ENCODE results near the gene RAB19. TPM values are rescaled to one million over a fixed set of nuclear protein-coding genes. Genes with fewer than 3 reads are reported as not detected.

The RAB19 gene
- total and polyA plus RNA-seq, 2 donors (not counting 1 experiment from before 2014, with no cell fraction given): 0.37 to 1.1 TPM

DNA sequence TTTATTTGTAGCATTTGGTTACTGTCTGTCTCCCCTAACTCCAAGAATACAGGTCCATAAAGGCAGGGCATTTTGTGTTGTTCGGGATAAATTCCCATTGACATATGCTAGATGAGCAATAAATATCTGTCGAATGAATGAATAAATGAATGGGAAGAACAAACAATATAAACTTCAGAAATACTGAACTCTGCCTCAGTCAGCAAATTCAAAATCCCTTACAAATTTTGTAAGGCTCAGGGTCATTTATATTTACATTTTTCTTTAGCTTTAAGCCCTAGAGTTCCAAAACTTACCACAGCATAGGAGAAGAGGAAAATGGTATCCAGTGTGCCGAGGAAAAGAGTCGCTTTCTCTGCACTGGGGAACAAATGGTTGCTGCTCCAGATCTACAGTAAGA lies 34.6 kb upstream of the RAB19 start:
- H3K27ac ChIP-seq (ENCODE audit: low read length in 2 of 2): no peak overlapping the region
- no peak overlapping the region for H2AFZ ChIP-seq (ENCODE audit: insufficient read depth, low read depth, low read length, poor library complexity, severe bottlenecking)
- POLR2A ChIA-PET: no interaction called here
- WGBS (ENCODE audit: insufficient coverage): 100% methylated on average over 2 of the region's 4 CpGs
- Mint-ChIP-seq H3K4me3 (no peak overlapping the region), H3K9me3 (ENCODE audit: insufficient read depth) (no peaks in the 10 kb centered on the region), H3K4me1 (no peaks in the 10 kb centered on the region), H3K27me3 (no peaks in the 10 kb centered on the region), H3K27ac (no peak overlapping the region)
- ATAC-seq (ENCODE audit: low read depth) (no peak), DNase-seq (no peak)
- no peaks in the 10 kb centered on the region for H3K4me1 ChIP-seq (ENCODE audit: control insufficient read depth in 2 of 2, insufficient read depth in 2 of 2, low read length in 2 of 2)
- H3K9me3 ChIP-seq (ENCODE audit: control extremely low read depth in 1 of 3, control insufficient read depth in 2 of 3, insufficient read depth in 1 of 3, low read length in 2 of 3): no peaks in the 10 kb centered on the region
- H4K20me1 ChIP-seq (ENCODE audit: control insufficient read depth, insufficient read depth, low read length, poor library complexity, severe bottlenecking): no peaks in the 10 kb centered on the region
- intact Hi-C loops (cut with micrococcal nuclease): no loop called here
- no peak overlapping the region for H3K9ac ChIP-seq (ENCODE audit: low read length)
- CTCF ChIA-PET: no interaction called here
- H3K79me2 ChIP-seq (ENCODE audit: control insufficient read depth, insufficient read depth, low read length): no peaks in the 10 kb centered on the region
- H3K4me2 ChIP-seq (replicated peaks; ENCODE audit: low read depth, low read length, poor library complexity, severe bottlenecking): no peak overlapping the region
- no peaks in the 10 kb centered on the region for H3K27me3 ChIP-seq (replicated peaks in 1 of 4; ENCODE audit: control extremely low read depth in 1 of 4, control insufficient read depth in 3 of 4, insufficient read depth in 4 of 4, low read length in 3 of 4)
- TF ChIP-seq, protein P1, sequence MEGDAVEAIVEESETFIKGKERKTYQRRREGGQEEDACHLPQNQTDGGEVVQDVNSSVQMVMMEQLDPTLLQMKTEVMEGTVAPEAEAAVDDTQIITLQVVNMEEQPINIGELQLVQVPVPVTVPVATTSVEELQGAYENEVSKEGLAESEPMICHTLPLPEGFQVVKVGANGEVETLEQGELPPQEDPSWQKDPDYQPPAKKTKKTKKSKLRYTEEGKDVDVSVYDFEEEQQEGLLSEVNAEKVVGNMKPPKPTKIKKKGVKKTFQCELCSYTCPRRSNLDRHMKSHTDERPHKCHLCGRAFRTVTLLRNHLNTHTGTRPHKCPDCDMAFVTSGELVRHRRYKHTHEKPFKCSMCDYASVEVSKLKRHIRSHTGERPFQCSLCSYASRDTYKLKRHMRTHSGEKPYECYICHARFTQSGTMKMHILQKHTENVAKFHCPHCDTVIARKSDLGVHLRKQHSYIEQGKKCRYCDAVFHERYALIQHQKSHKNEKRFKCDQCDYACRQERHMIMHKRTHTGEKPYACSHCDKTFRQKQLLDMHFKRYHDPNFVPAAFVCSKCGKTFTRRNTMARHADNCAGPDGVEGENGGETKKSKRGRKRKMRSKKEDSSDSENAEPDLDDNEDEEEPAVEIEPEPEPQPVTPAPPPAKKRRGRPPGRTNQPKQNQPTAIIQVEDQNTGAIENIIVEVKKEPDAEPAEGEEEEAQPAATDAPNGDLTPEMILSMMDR (IDR thresholded peaks at IDR 0.05): no peak
- TF ChIP-seq EZH2 (IDR thresholded peaks at IDR 0.05; ENCODE audit: borderline replicate concordance, insufficient read depth, low read depth, low read length, poor library complexity, severe bottlenecking): no peak
- H3K4me3 ChIP-seq (ENCODE audit: control extremely low read depth in 1 of 5, extremely low read depth in 1 of 5, insufficient read depth in 1 of 5, low read depth in 2 of 5, low read length in 4 of 5): no peak overlapping the region
- H3K36me3 ChIP-seq (replicated peaks in 1 of 2; ENCODE audit: control extremely low read depth in 1 of 2, control insufficient read depth in 1 of 2, extremely low read depth in 1 of 2, insufficient read depth in 2 of 2, low read length in 1 of 2): peaks cover 1 to 3% of the 10 kb centered on the region in 2 experiments

DNA sequence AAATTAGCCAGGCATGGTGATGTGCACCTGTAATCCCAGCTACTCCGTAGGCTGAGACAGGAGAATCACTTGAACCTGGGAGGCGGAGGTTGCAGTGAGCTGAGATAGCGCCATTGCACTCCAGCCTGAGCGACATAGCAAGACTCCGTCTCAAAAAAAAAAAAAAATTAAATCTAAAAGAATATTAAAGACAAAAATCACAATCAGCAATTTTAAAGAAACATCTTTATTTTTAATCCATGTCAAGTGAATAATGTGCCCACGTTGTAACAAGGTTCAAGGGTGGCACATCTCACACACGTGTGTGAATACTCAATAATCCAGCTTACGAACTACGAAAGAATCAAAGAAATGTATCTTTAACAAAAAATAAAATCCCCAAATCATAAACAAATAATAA lies 28.5 kb upstream of the RAB19 start:
- no peak for ATAC-seq (ENCODE audit: low read depth)
- DNase-seq: no peak
- intact Hi-C loops (cut with micrococcal nuclease): no loop called here
- Mint-ChIP-seq H3K9me3 (ENCODE audit: insufficient read depth) (no peaks in the 10 kb centered on the region), H3K27ac (no peak overlapping the region), H3K4me1 (peaks cover 9% of the 10 kb centered on the region), H3K4me3 (no peak overlapping the region), H3K27me3 (no peaks in the 10 kb centered on the region)
- WGBS (ENCODE audit: insufficient coverage): 98% methylated on average over 5 of the region's 9 CpGs
- Histone ChIP-seq H3K4me2 (replicated peaks; ENCODE audit: low read depth, low read length, poor library complexity, severe bottlenecking) (peak overlapping the region; percentile 52), H3K4me3 (ENCODE audit: control extremely low read depth in 1 of 5, extremely low read depth in 1 of 5, insufficient read depth in 1 of 5, low read depth in 2 of 5, low read length in 4 of 5) (no peak overlapping the region), H3K36me3 (replicated peaks in 1 of 2; ENCODE audit: control extremely low read depth in 1 of 2, control insufficient read depth in 1 of 2, extremely low read depth in 1 of 2, insufficient read depth in 2 of 2, low read length in 1 of 2) (peaks cover 3 to 7% of the 10 kb centered on the region in 2 experiments), H3K4me1 (ENCODE audit: control insufficient read depth in 2 of 2, insufficient read depth in 2 of 2, low read length in 2 of 2) (peaks cover 4 to 10% of the 10 kb centered on the region in 2 donors), H2AFZ (ENCODE audit: insufficient read depth, low read depth, low read length, poor library complexity, severe bottlenecking) (no peak overlapping the region), H3K79me2 (ENCODE audit: control insufficient read depth, insufficient read depth, low read length) (no peaks in the 10 kb centered on the region), H3K27ac (ENCODE audit: low read length in 2 of 2) (no peak overlapping the region), H3K27me3 (replicated peaks in 1 of 4; ENCODE audit: control extremely low read depth in 1 of 4, control insufficient read depth in 3 of 4, insufficient read depth in 4 of 4, low read length in 3 of 4) (no peaks in the 10 kb centered on the region), H4K20me1 (ENCODE audit: control insufficient read depth, insufficient read depth, low read length, poor library complexity, severe bottlenecking) (no peaks in the 10 kb centered on the region), H3K9me3 (ENCODE audit: control extremely low read depth in 1 of 3, control insufficient read depth in 2 of 3, insufficient read depth in 1 of 3, low read length in 2 of 3) (no peaks in the 10 kb centered on the region), H3K9ac (ENCODE audit: low read length) (no peak overlapping the region)
- CTCF ChIA-PET: no interaction called here
- TF ChIP-seq, protein P1 (IDR thresholded peaks at IDR 0.05): no peak
- TF ChIP-seq EZH2 (IDR thresholded peaks at IDR 0.05; ENCODE audit: borderline replicate concordance, insufficient read depth, low read depth, low read length, poor library complexity, severe bottlenecking): no peak
- POLR2A ChIA-PET: no interaction called here
